Ascending aorta (tissue), 2 donors: ENCODE measurements around the gene TOGARAM1. TPM values are rescaled to one million over a fixed set of nuclear protein-coding genes. Genes with fewer than 3 reads are reported as not detected.
A peak's percentile ranks its signal among the peaks of the same experiment; 100 is the strongest.

Experiments
- DNase-seq, 2 donors: peaks; one replicate each; pipeline ENCODE4 v3.0.0-alpha.2; 2019; ENCODE audit warnings: low spot score in 2 of 2
- H3K27ac ChIP-seq, 2 donors: fragments of 200-600 bp; sonication (generic); one replicate each; pipeline ENCODE4 v1.5.1; 2016 to 2017; ENCODE audit warnings: mild to moderate bottlenecking in 1 of 2
- H3K27me3 ChIP-seq: fragments of 200-600 bp; sonication (generic); one replicate; pipeline ENCODE4 v1.5.1; 2017
- H3K36me3 ChIP-seq, 2 donors: fragments of 200-600 bp; sonication (generic); one replicate each; pipeline ENCODE4 v1.5.1; 2016
- H3K4me1 ChIP-seq, 2 donors: fragments of 200-600 bp; sonication (generic); one replicate each; pipeline ENCODE4 v1.5.1; 2016 to 2017; ENCODE audit warnings: mild to moderate bottlenecking in 1 of 2
- H3K4me3 ChIP-seq, 2 donors: fragments of 200-600 bp; sonication (generic); one replicate each; pipeline ENCODE4 v1.5.1; 2016 to 2017; ENCODE audit warnings: mild to moderate bottlenecking in 1 of 2
- H3K9me3 ChIP-seq, 2 donors: fragments of 200-600 bp; sonication (generic); one replicate each; pipeline ENCODE4 v1.5.1; 2016
- intact Hi-C: fragments of 100-400 bp; cut with DNase I; formaldehyde crosslinking; loops from one replicate; pipeline ENCODE4 v1.15.1; 2023
- total RNA-seq: library from RNA; depleted of rRNA; stranded (reverse); fragments of >200 nt; gene quantifications from one replicate; pipeline ENCODE4 v1.1.0, GENCODE V29; 2016
- TF ChIP-seq, protein P1 (sequence below), 3 experiments: fragments of 200-600 bp in 2 of 3; fragments of 450-650 bp in 1 of 3; sonication (generic) in 2 of 3; IDR thresholded peaks; one replicate each; pipeline ENCODE4 v1.5.1; 2016 to 2019; ENCODE audit warnings: antibody characterized with exemption in 3 of 3, mild to moderate bottlenecking in 1 of 3, moderate library complexity in 1 of 3

Gene TOGARAM1
- total RNA-seq, 1 donor from 2014 or later = 1.8 TPM

- Histone ChIP-seq H3K4me1 (peaks cover 0 to 12% of the 10 kb centered on the region in 2 donors), H3K9me3 (no peaks in the 10 kb centered on the region), H3K36me3 (no peaks in the 10 kb centered on the region), H3K27ac (no peak overlapping the region), H3K27me3 (no peaks in the 10 kb centered on the region), H3K4me3 (no peak overlapping the region)
- no peak for DNase-seq
- TF ChIP-seq, protein P1, sequence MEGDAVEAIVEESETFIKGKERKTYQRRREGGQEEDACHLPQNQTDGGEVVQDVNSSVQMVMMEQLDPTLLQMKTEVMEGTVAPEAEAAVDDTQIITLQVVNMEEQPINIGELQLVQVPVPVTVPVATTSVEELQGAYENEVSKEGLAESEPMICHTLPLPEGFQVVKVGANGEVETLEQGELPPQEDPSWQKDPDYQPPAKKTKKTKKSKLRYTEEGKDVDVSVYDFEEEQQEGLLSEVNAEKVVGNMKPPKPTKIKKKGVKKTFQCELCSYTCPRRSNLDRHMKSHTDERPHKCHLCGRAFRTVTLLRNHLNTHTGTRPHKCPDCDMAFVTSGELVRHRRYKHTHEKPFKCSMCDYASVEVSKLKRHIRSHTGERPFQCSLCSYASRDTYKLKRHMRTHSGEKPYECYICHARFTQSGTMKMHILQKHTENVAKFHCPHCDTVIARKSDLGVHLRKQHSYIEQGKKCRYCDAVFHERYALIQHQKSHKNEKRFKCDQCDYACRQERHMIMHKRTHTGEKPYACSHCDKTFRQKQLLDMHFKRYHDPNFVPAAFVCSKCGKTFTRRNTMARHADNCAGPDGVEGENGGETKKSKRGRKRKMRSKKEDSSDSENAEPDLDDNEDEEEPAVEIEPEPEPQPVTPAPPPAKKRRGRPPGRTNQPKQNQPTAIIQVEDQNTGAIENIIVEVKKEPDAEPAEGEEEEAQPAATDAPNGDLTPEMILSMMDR (IDR thresholded peaks at IDR 0.05) = no peak
- intact Hi-C loops = loop anchor here (5.0 kb wide), 1 partner anchor 185 kb away; a partner anchor contains a TSS
These were observed 120.4 kb downstream of the TOGARAM1 start for GRCh38 chr14:45082420-45082819.

- Histone ChIP-seq H3K4me1 (peaks cover 0 to 14% of the 10 kb centered on the region in 2 donors), H3K36me3 (no peaks in the 10 kb centered on the region), H3K4me3 (peak overlapping the region; percentile 83 to 94), H3K27me3 (no peaks in the 10 kb centered on the region), H3K27ac (peak overlapping the region; percentile 10 to 19), H3K9me3 (no peaks in the 10 kb centered on the region)
- intact Hi-C loops = loop anchor here (5.0 kb wide), 1 partner anchor 186 kb away; a partner anchor contains a TSS
- TF ChIP-seq, protein P1 (IDR thresholded peaks at IDR 0.05) = no peak
- no peak for DNase-seq
These were observed 121.6 kb downstream of the TOGARAM1 start for GRCh38 chr14:45083617-45083975.

GRCh38 chr14:45083976-45084722, 122.2 kb downstream of the TOGARAM1 start, which contains the start of gene PRPF39:
TSS of gene PRPF39 (plus strand) at chr14:45084116. CDS start at chr14:45095240, 11,124 bp downstream.
- peak within 1 kb of the TSS; percentile 71 to 80 for H3K27ac ChIP-seq
- peak; percentile 72 to 96 for DNase-seq
- intact Hi-C loops = loop anchor here (1.0 to 5.0 kb wide), 3 partner anchors 50 to 187 kb away; partner anchors contain the start of genes FKBP3 and TOGARAM1
- H3K9me3 ChIP-seq = no peaks in the 10 kb centered on the region
- H3K36me3 ChIP-seq = no peaks in the 10 kb centered on the region
- no peaks in the 10 kb centered on the region for H3K27me3 ChIP-seq
- TF ChIP-seq, protein P1 (IDR thresholded peaks at IDR 0.05) = no peak
- H3K4me1 ChIP-seq = peaks cover 0 to 14% of the 10 kb centered on the region in 2 donors
- H3K4me3 ChIP-seq = peak within 1 kb of the TSS; percentile 83 to 94

DNA sequence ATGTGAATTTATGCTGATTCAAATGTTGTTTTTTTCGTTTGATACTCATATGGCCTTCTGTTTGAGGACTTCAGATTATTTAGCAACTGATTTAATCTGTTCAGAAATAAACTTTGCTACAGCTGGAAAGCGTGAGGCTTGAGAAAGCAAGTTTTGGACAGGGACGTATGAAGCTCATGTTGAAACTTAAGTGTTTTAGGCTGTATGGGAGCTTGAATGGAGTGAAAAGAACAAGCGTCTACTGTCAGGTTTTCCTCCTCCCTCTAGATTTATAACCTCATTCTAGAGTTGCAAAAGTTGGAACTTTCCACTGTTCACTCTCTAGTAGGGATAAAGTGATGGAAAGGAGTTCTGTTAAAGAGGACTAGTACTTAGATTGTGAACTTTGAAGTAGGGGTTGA, 123.0 kb downstream of the TOGARAM1 start:
- Histone ChIP-seq H3K4me3 (peak overlapping the region; percentile 83 to 94), H3K9me3 (no peaks in the 10 kb centered on the region), H3K4me1 (peaks cover 0 to 14% of the 10 kb centered on the region in 2 donors), H3K27ac (peak overlapping the region in 1 of 2 donors; percentile 80), H3K27me3 (no peaks in the 10 kb centered on the region), H3K36me3 (no peaks in the 10 kb centered on the region)
- TF ChIP-seq, protein P1 (IDR thresholded peaks at IDR 0.05) = no peak
- DNase-seq = no peak
- intact Hi-C loops = loop anchor here (1.0 to 5.0 kb wide), 3 partner anchors 49 to 188 kb away; partner anchors contain the start of genes FKBP3 and TOGARAM1

DNA sequence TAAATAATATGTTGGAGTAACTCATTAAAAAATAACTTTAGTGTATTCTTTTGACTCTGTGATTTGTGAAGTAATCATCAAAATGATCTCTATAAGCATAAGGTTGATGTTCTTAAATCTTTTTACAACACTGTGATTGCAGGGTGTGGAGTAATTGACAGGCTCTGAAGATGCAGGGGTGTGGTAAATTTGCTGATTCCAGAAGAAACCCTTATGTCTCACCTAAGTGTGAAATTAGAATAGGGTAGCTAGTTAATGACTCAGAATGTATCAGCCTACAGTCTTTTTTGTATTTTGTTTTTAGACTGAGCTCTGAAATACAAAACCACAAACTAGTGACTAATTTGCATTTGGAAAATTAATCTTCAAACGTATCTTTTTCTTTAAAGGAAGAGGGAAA, 127.8 kb downstream of the TOGARAM1 start:
- intact Hi-C loops = no loop called here
- TF ChIP-seq, protein P1 (IDR thresholded peaks at IDR 0.05) = no peak
- Histone ChIP-seq H3K27ac (no peak overlapping the region), H3K27me3 (no peaks in the 10 kb centered on the region), H3K36me3 (no peaks in the 10 kb centered on the region), H3K4me3 (no peak overlapping the region), H3K4me1 (peaks cover 0 to 14% of the 10 kb centered on the region in 2 donors), H3K9me3 (no peaks in the 10 kb centered on the region)
- no peak for DNase-seq
